Activated CD4-positive, alpha-beta T cell treated with anti-CD3 and anti-CD28 coated beads for 36 hours (primary cell): ENCODE results near the gene SLC2A8. TPM values are rescaled to one million over a fixed set of nuclear protein-coding genes. Genes with fewer than 3 reads are reported as not detected.

Experiments
- ATAC-seq: fragments of 200-7000 bp; cut with Tn5 transposase; one replicate; pipeline ENCODE4 v1.10.0; 2021; ENCODE audit warnings: mild to moderate bottlenecking, moderate library complexity
- CTCF ChIA-PET: fragments of 350-600 bp; sonication (Branson Sonifier 250); formaldehyde crosslinking; loops from one replicate; lab custom pipeline; 2021; ENCODE audit warnings: antibody characterized with exemption; lab: Charles Lee
- POLR2A ChIA-PET: fragments of 350-600 bp; sonication (Branson Sonifier 250); formaldehyde crosslinking; loops from one replicate; lab custom pipeline; 2021; ENCODE audit warnings: antibody characterized with exemption, inconsistent platforms; lab: Charles Lee
- DNase-seq: peaks from one replicate; pipeline ENCODE4 v3.0.0-alpha.2; 2020
- H3K27ac Mint-ChIP-seq: one replicate; pipeline ENCODE4 v1.8.0; 2021; ENCODE audit warnings: mixed read lengths
- H3K27me3 Mint-ChIP-seq: one replicate; pipeline ENCODE4 v1.8.0; 2021; ENCODE audit warnings: mixed read lengths
- H3K36me3 Mint-ChIP-seq: one replicate; pipeline ENCODE4 v1.8.0; 2021; ENCODE audit warnings: low read depth, mixed read lengths
- H3K4me1 Mint-ChIP-seq: one replicate; pipeline ENCODE4 v1.8.0; 2021; ENCODE audit warnings: mixed read lengths
- H3K4me3 Mint-ChIP-seq: one replicate; pipeline ENCODE4 v1.8.0; 2021; ENCODE audit warnings: mild to moderate bottlenecking, moderate library complexity, mixed read lengths
- H3K9me3 Mint-ChIP-seq: one replicate; pipeline ENCODE4 v1.8.0; 2021; ENCODE audit warnings: low read depth, mixed read lengths
- intact Hi-C, 2 experiments: fragments of 100-400 bp; cut with DNase I in 1 of 2; cut with micrococcal nuclease in 1 of 2; formaldehyde crosslinking; loops; one replicate each; pipeline versions ENCODE4 v1.14.2 to v1.15.1; 2022 to 2024; cut with DNase I, micrococcal nuclease
- total RNA-seq, 2 experiments: library from RNA; stranded (reverse); gene quantifications; one replicate each; pipeline ENCODE4 v1.2.3, GENCODE V29; 2021

SLC2A8 gene, protein sequence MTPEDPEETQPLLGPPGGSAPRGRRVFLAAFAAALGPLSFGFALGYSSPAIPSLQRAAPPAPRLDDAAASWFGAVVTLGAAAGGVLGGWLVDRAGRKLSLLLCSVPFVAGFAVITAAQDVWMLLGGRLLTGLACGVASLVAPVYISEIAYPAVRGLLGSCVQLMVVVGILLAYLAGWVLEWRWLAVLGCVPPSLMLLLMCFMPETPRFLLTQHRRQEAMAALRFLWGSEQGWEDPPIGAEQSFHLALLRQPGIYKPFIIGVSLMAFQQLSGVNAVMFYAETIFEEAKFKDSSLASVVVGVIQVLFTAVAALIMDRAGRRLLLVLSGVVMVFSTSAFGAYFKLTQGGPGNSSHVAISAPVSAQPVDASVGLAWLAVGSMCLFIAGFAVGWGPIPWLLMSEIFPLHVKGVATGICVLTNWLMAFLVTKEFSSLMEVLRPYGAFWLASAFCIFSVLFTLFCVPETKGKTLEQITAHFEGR
- 1 to 10 TPM; 1.3 to 1.7 TPM for total RNA-seq

DNA sequence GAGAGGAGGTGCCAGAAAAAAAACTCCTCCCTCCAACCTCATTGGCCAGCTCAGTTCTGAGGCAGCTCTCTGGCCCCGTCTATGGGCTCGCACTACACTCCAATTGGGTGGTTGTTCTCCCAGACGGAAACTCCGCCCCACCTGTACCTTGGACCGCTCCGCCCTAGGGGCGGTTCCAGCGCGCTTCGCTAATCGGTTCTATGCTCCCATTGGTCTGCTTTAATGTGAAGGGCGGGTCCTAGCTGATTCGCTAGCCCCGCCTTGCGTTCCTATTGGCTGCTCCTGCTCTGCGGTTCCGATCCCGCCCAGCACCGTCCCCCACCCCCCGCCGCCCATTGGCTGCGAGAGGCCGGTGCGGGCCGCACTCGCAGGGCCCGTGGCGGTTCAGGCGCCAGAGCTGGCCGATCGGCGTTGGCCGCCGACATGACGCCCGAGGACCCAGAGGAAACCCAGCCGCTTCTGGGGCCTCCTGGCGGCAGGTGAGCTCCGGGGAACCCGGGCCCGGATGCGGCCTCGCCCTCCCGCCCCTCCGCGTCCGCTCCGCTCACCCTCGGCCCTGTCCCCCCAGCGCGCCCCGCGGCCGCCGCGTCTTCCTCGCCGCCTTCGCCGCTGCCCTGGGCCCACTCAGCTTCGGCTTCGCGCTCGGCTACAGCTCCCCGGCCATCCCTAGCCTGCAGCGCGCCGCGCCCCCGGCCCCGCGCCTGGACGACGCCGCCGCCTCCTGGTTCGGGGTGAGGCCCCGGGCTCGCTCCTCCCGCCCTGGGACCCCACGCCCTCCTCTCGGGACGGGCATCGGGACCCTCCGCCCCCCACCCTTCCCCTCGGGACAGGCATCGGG is at the start of gene SLC2A8:
TSS of gene SLC2A8 (plus strand) at position 362 of the 838 bp plus-strand sequence. CDS start at position 424, 62 bp downstream.
- intact Hi-C loops, result loop anchor here (1.0 to 10.0 kb wide), 12 partner anchors 9 to 674 kb away; partner anchors contain the start of genes LRSAM1 (in 1 of the 2), RALGPS1 (in 1 of the 2), RPL12 (in 1 of the 2) and STXBP1 (in 1 of the 2)
- no peaks in the 10 kb centered on the region for H3K36me3 Mint-ChIP-seq
- peak within 1 kb of the TSS; percentile 58 for H3K4me3 Mint-ChIP-seq
- H3K4me1 Mint-ChIP-seq, result peaks cover 12% of the 10 kb centered on the region
- no peaks in the 10 kb centered on the region for H3K9me3 Mint-ChIP-seq
- CTCF ChIA-PET, result interaction anchor here (0.8 to 1.2 kb wide), 5 partner anchors 11 to 454 kb away, joined by 3 to 4 read pairs (median 3); partner anchors contain the start of genes TOR2A and ZNF79
- peaks cover 62% of the 10 kb centered on the region for H3K27me3 Mint-ChIP-seq
- ATAC-seq (peak; percentile 96), DNase-seq (peak; percentile 93)
- POLR2A ChIA-PET, result interaction anchor here (0.9 to 1.5 kb wide), 2 partner anchors 9 to 48 kb away, joined by 5 to 6 read pairs; no protein-coding TSS in a partner anchor
- no peak within 1 kb of the TSS for H3K27ac Mint-ChIP-seq

DNA sequence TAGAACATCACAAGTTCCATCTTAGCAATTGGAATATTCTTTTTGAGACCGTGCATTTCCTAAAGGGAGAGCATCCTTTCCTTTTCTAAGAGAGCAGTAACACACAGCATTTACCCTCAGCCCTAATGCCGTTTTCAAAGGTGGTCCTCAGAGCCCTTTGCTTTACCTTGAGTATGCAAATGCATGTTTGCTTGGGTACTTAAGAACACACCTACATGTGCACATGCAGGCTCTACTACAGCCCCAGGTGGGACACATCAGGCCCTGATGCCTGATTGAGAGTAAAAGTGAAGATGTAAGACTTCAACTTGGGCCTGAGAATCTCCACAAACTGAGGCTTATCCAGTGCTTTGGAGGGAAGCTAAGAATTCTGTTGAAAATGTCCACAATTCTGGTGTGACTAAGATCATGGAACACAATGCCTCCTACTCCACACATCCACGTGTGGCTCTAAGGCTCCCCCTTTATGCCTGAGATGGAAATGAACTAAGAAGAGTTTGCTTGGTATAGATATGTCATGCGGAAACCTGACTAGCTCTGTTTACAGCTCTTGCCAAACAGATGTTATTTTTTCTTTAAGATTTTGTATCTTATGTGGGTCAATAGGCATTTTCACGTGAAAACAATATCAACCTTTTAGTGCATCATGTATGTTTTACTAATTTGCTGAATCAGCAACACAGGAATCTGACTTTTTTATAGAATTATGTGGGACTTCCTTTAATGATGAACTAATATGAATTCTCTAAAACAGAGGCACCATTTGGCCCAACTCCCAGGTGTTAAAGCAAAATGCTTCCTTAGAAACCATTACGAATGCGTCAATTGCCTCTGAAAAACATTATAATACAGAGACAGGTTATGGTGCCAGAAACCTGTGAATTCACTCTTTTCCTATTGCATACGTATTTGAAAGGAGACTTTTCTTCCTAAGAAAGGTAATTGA is 48.9 kb upstream of the SLC2A8 start:
- POLR2A ChIA-PET, result no interaction called here
- Mint-ChIP-seq H3K36me3 (no peaks in the 10 kb centered on the region), H3K27ac (no peak overlapping the region), H3K4me1 (no peaks in the 10 kb centered on the region), H3K9me3 (no peaks in the 10 kb centered on the region), H3K27me3 (peaks cover 17% of the 10 kb centered on the region), H3K4me3 (no peak overlapping the region)
- intact Hi-C loops, result loop anchor here in 1 of 2 experiments (5.0 kb wide), 1 partner anchor 136 kb away; no protein-coding TSS in a partner anchor
- CTCF ChIA-PET, result interaction anchor here (0.6 kb wide), 1 partner anchor 11 kb away, joined by 3 read pairs; no protein-coding TSS in a partner anchor
- ATAC-seq, result no peak
- no peak for DNase-seq

DNA sequence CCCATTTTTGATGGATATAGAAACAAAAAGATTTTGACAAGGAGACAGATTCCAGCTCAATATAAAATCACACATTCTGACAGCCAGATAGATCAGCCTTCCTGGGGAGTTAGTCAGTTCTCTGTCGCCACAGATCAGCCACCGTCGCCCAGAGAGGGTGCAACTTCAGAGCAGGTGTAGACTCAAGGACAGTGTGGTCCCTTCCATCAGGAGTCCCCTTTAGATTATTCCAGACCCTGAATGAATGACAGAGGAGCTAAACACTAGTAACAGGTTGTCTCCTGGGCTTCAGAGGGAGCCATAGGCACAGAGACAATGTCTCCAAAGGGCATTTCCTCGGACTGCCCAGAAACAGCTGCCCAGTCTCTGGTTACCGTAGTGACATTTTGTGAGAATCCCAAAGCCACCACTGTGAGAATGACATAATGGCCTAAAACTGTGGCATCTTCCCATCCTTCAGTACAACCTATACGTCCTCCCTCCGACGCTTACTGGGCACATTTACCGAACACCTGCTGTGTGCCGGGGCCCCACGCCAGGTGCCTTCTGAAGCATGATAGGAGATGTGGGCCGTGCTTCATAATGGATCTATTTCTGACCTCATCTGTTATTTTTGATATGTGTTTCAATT is 47.4 kb upstream of the SLC2A8 start:
- Mint-ChIP-seq H3K9me3 (no peaks in the 10 kb centered on the region), H3K4me1 (peaks cover 2% of the 10 kb centered on the region), H3K27me3 (peaks cover 25% of the 10 kb centered on the region), H3K36me3 (no peaks in the 10 kb centered on the region), H3K4me3 (no peak overlapping the region), H3K27ac (no peak overlapping the region)
- DNase-seq, result no peak
- CTCF ChIA-PET, result interaction anchor here (0.6 to 1.2 kb wide), 2 partner anchors 234 to 421 kb away, joined by 3 read pairs; no protein-coding TSS in a partner anchor
- POLR2A ChIA-PET, result no interaction called here
- intact Hi-C loops, result loop anchor here in 1 of 2 experiments (5.0 kb wide), 1 partner anchor 137 kb away; no protein-coding TSS in a partner anchor
- ATAC-seq, result no peak

DNA sequence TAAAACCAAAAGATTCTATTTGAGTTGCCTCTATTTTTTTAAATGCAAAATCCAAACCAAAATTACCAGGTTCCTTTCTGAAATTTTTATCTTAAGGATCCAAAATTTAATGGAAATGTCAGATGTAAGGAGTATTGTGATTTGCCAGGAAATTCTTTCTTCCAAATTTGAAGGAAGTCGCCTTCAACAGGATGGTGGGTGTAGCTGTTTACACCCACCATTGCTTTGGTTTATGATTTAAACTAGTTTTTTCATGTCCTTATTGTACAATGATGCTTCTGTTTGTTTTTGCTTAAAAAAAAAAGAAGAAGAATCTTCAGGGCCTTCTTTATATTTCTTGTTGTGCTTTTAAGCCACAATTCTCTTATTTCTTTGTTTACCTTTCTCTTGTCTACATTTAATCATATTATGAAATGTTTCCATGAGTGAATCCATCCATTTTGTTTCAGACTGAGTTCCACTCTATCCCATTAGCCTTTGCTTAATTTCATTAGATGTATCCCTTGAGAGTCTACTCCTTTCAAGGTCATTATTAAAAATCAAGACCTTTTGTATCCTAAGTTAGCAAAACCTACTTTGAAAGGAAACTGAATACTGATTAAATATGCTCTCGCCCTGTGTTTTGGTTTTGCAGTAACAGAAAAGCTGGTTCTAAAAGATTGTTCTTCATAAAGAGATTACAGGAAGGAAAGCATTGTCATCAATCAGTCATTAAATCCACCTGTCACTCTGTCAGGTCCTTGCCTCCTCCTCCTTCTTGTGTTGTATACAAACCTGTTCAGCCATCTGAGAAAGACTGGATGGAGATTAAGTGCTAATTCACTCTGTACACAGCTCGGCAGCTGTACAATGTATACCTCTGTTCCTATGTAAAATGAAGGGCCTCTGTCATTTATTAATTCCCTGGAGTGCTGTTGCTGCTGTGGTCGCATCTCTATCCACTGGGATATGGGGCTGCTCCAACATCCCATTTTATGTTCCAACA is 45.5 kb upstream of the SLC2A8 start:
- no peak overlapping the region for H3K27ac Mint-ChIP-seq
- POLR2A ChIA-PET, result no interaction called here
- CTCF ChIA-PET, result no interaction called here

DNA sequence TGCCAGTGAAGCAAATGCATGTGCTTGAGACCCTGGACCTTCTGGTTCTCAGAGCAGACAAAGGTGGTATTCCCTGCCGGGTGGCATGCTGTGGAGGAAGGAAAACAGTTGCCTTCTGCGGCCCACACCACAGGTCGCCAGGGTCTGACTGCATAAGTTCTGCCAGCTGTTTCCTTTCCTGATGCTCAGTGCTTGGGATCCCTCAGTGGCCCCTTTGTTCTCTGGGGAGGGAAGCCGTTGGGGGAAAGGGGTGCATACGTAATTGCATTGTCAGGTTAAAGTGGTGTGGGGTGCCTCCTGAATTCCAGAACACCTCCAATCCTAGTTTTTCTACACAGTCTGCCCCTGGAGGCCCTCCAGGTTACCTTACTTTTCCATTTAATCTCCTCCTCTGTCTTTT is 43.1 kb upstream of the SLC2A8 start:
- CTCF ChIA-PET, result no interaction called here
- DNase-seq (no peak), ATAC-seq (no peak)
- Mint-ChIP-seq H3K9me3 (no peaks in the 10 kb centered on the region), H3K4me1 (peaks cover 2% of the 10 kb centered on the region), H3K36me3 (peaks cover 5% of the 10 kb centered on the region), H3K27me3 (peaks cover 39% of the 10 kb centered on the region), H3K4me3 (no peak overlapping the region), H3K27ac (no peak overlapping the region)
- intact Hi-C loops, result no loop called here
- POLR2A ChIA-PET, result no interaction called here

More for the DNA sequence above, 45.5 kb upstream of the SLC2A8 start:
- Mint-ChIP-seq H3K36me3 (peaks cover 5% of the 10 kb centered on the region), H3K9me3 (no peaks in the 10 kb centered on the region), H3K4me1 (peaks cover 2% of the 10 kb centered on the region), H3K4me3 (no peak overlapping the region), H3K27me3 (peaks cover 38% of the 10 kb centered on the region)
- no peak for ATAC-seq
- intact Hi-C loops, result no loop called here
- DNase-seq, result no peak

DNA sequence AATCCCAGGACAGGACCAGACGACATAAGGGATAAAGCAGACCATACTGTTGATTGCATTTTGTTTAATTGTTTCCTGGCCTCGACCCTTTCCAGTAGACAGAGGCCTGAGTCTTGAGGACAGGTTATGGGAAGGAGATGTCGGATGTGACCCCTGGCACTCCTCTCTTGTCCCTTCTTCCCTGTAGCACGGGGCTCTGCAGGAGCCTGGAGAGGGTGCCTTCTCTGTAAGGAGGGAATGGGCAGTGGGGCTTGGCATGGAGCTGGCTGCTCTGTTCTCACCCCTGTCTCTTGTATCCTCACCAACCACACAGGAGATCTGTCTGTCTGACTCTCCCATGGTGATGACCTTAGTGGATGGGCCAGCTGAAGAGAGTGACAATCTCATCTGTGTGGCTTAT is 40.1 kb upstream of the SLC2A8 start:
- no peak for ATAC-seq
- POLR2A ChIA-PET, result no interaction called here
- intact Hi-C loops, result no loop called here
- Mint-ChIP-seq H3K4me3 (no peak overlapping the region), H3K27me3 (peaks cover 39% of the 10 kb centered on the region), H3K4me1 (peaks cover 2% of the 10 kb centered on the region), H3K27ac (no peak overlapping the region), H3K9me3 (no peaks in the 10 kb centered on the region), H3K36me3 (peaks cover 5% of the 10 kb centered on the region)
- DNase-seq, result no peak
- CTCF ChIA-PET, result no interaction called here

DNA sequence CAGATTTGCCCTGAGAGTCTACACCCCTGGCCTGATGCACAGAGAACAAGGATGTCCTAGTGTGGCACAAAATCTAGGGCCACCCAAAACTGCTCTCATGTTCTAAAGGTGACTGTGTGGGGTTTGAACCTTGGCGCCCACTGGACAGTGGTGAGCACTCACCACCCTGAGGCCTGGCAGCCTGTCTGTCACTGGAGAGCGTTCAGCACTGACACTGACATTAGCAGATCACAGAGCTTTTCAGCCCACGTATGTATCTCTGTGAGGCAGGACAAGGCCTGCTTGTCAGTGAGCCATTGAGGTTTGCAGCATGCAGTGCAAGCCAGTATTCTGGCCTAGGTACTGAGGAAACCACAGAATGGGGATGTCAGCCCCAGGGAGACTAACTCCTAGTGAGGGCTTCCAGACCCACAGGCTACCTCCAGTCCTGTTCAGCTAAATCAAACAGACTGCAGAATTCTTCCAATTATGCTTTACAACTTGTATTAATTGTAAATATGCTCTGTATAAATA is 38.9 kb upstream of the SLC2A8 start:
- H3K27me3 Mint-ChIP-seq, result peaks cover 33% of the 10 kb centered on the region

DNA sequence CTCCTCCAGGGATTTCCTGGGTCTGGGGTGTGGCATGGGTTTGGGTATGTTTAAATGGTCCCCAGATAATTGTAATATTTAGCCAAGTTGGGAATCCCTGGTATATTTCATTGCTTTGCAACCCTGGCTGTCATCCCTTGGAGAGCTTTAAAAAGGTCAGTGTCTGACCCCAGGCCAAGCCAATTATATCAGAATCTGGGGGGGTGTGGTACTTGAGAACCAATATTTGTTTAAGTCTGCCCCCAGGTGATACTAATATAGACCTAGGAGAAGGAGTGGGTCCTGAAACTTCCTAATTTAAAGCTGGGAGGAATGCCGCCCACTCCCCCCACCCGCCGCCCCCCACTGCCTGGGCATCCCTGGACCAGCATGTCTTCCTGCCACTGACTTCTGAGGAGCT is 38.2 kb upstream of the SLC2A8 start:
- peaks cover 29% of the 10 kb centered on the region for H3K27me3 Mint-ChIP-seq
- CTCF ChIA-PET, result no interaction called here
- POLR2A ChIA-PET, result no interaction called here

More for the DNA sequence above, 38.9 kb upstream of the SLC2A8 start:
- peaks cover 2% of the 10 kb centered on the region for H3K4me1 Mint-ChIP-seq
- H3K27ac Mint-ChIP-seq, result no peak overlapping the region
- intact Hi-C loops, result no loop called here
- DNase-seq (no peak), ATAC-seq (no peak)
- H3K4me3 Mint-ChIP-seq, result no peak overlapping the region
- POLR2A ChIA-PET, result no interaction called here
- peaks cover 5% of the 10 kb centered on the region for H3K36me3 Mint-ChIP-seq
- CTCF ChIA-PET, result no interaction called here
- H3K9me3 Mint-ChIP-seq, result no peaks in the 10 kb centered on the region

DNA sequence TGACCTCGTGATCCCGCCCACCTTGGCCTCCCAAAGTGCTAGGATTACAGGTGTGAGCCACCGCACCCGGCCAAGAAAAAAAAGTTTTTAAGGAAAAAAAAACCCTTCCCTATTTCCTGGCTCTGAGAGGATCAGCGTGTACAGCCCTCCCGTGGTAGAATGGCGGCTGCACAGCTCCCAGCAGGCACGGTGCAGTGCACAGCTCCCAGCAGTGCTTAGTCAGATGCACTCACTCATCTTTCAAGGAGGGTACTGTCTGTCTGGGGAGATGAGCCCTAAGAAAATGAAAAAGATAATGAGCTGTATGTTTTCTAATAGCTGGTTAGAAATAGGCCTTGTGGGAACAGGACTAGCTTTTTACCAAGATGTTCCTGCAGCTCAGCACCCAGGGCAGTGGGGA is 36.7 kb upstream of the SLC2A8 start:
- intact Hi-C loops, result no loop called here
- Mint-ChIP-seq H3K27me3 (peaks cover 22% of the 10 kb centered on the region), H3K4me3 (no peak overlapping the region), H3K4me1 (no peaks in the 10 kb centered on the region), H3K36me3 (peaks cover 2% of the 10 kb centered on the region), H3K27ac (no peak overlapping the region), H3K9me3 (no peaks in the 10 kb centered on the region)
- no peak for DNase-seq
- POLR2A ChIA-PET, result no interaction called here
- CTCF ChIA-PET, result no interaction called here
- no peak for ATAC-seq

More for the DNA sequence above, 38.2 kb upstream of the SLC2A8 start:
- ATAC-seq (no peak), DNase-seq (no peak)
- Mint-ChIP-seq H3K36me3 (peaks cover 5% of the 10 kb centered on the region), H3K9me3 (no peaks in the 10 kb centered on the region), H3K27ac (no peak overlapping the region), H3K4me3 (no peak overlapping the region), H3K4me1 (no peaks in the 10 kb centered on the region)
- intact Hi-C loops, result no loop called here
